Suprapubic skin (tissue), 3 donors: ENCODE data around the gene ULK4.

Source experiments
- CTCF ChIP-seq, 2 donors: fragments of 200-600 bp in 1 of 2; fragments of 450-650 bp in 1 of 2; sonication (generic) in 1 of 2; IDR thresholded peaks; one replicate each; pipeline ENCODE4 v1.5.1; 2016 to 2019; ENCODE audit warnings: antibody characterized with exemption in 2 of 2, mild to moderate bottlenecking in 1 of 2, moderate library complexity in 1 of 2
- POLR2A ChIP-seq, 2 donors: fragments of 450-650 bp; IDR thresholded peaks; one replicate each; pipeline ENCODE4 v1.6.1; 2017; ENCODE audit warnings: antibody characterized with exemption in 2 of 2, mild to moderate bottlenecking in 2 of 2, moderate library complexity in 2 of 2

GRCh38 chr3:41697702-41698101, 264.2 kb downstream of the ULK4 start:
- TF ChIP-seq CTCF (IDR thresholded peaks at IDR 0.05), result no peak
- no peak for TF ChIP-seq POLR2A (IDR thresholded peaks at IDR 0.05)
